Measurements from ENCODE around the gene SSH3. TPM values are rescaled to one million over a fixed set of nuclear protein-coding genes. Genes with fewer than 3 reads are reported as not detected.
A peak's percentile ranks its signal among the peaks of the same experiment; 100 is the strongest.

SSH3 gene
- total RNA-seq, 2 donors from 2014 or later = 70.9 to 101 TPM

GRCh38 chr11:67313125-67313890 is 10.0 kb downstream of the SSH3 start:
- Histone ChIP-seq H3K27me3 (replicated peaks; ENCODE audit: insufficient read depth) (no peaks in the 10 kb centered on the region), H3K4me1 (replicated peaks) (peaks cover 9% of the 10 kb centered on the region), H3K4me3 (no peak overlapping the region), H3K9me3 (no peaks in the 10 kb centered on the region), H3K27ac (peak overlapping the region; percentile 85 to 91), H3K36me3 (peaks cover 4 to 20% of the 10 kb centered on the region in 2 donors)
- 72% methylated on average over 11 of the region's 11 CpGs for WGBS
- TF ChIP-seq POLR2A (IDR thresholded peaks at IDR 0.05) (no peak), CTCF (IDR thresholded peaks at IDR 0.05) (no peak), POLR2AphosphoS5 (IDR thresholded peaks at IDR 0.05) (no peak)
- intact Hi-C loops (cut with DNase I) = no loop called here
- no peak for DNase-seq (ENCODE audit: low spot score)

GRCh38 chr11:67314218-67314617 is 10.9 kb downstream of the SSH3 start:
- no peaks in the 10 kb centered on the region for H3K27me3 ChIP-seq (replicated peaks; ENCODE audit: insufficient read depth)
- WGBS = 100% methylated on average over 2 of the region's 2 CpGs
- intact Hi-C loops (cut with DNase I) = no loop called here

GRCh38 chr11:67315325-67315909 is 12.1 kb downstream of the SSH3 start:
- Histone ChIP-seq H3K9me3 (no peaks in the 10 kb centered on the region), H3K27ac (peak overlapping the region in 1 of 2 donors; percentile 4), H3K36me3 (peaks cover 0 to 4% of the 10 kb centered on the region in 2 donors), H3K27me3 (replicated peaks; ENCODE audit: insufficient read depth) (no peaks in the 10 kb centered on the region), H3K4me3 (no peak overlapping the region), H3K4me1 (replicated peaks) (peaks cover 9% of the 10 kb centered on the region)
- WGBS = 67% methylated on average over 9 of the region's 9 CpGs
- intact Hi-C loops (cut with DNase I) = no loop called here
- no peak for DNase-seq (ENCODE audit: low spot score)
- TF ChIP-seq POLR2AphosphoS5 (IDR thresholded peaks at IDR 0.05) = no peak
- TF ChIP-seq CTCF (IDR thresholded peaks at IDR 0.05) = no peak
- no peak for TF ChIP-seq POLR2A (IDR thresholded peaks at IDR 0.05)

More at GRCh38 chr11:67314218-67314617, 10.9 kb downstream of the SSH3 start:
- H3K9me3 ChIP-seq = no peaks in the 10 kb centered on the region
- no peak overlapping the region for H3K4me3 ChIP-seq
- DNase-seq (ENCODE audit: low spot score) = no peak
- H3K4me1 ChIP-seq (replicated peaks) = peaks cover 9% of the 10 kb centered on the region
- TF ChIP-seq POLR2AphosphoS5 (IDR thresholded peaks at IDR 0.05) (no peak), POLR2A (IDR thresholded peaks at IDR 0.05) (no peak), CTCF (IDR thresholded peaks at IDR 0.05) (no peak)
- peaks cover 0 to 15% of the 10 kb centered on the region in 2 donors for H3K36me3 ChIP-seq
- H3K27ac ChIP-seq = peak overlapping the region; percentile 85 to 91

GRCh38 chr11:67316882-67317204 is 13.5 kb downstream of the SSH3 start:
- no peak for TF ChIP-seq CTCF (IDR thresholded peaks at IDR 0.05)
- TF ChIP-seq POLR2AphosphoS5 (IDR thresholded peaks at IDR 0.05) = no peak
- no peak for TF ChIP-seq POLR2A (IDR thresholded peaks at IDR 0.05)
- H3K9me3 ChIP-seq = no peaks in the 10 kb centered on the region
- peak overlapping the region; percentile 65 to 89 for H3K4me3 ChIP-seq
- intact Hi-C loops (cut with DNase I) = loop anchor here (1.0 to 2.0 kb wide), 2 partner anchors 51 to 236 kb away; partner anchors contain the start of gene GRK2
- WGBS = 2% methylated on average over 10 of the region's 10 CpGs
- peaks cover 5% of the 10 kb centered on the region for H3K4me1 ChIP-seq (replicated peaks)
- H3K27ac ChIP-seq = peak overlapping the region; percentile 94 to 97
- DNase-seq (ENCODE audit: low spot score) = no peak
- no peaks in the 10 kb centered on the region for H3K36me3 ChIP-seq
- H3K27me3 ChIP-seq (replicated peaks; ENCODE audit: insufficient read depth) = no peaks in the 10 kb centered on the region

Data from prostate gland (tissue), 2 donors.